GM23338 (cell line): ENCODE measurements around the gene TFEB. TPM values are rescaled to one million over a fixed set of nuclear protein-coding genes. Genes with fewer than 3 reads are reported as not detected.

ENCODE experiments used
- ATAC-seq: fragments of 200-7000 bp; cut with Tn5 transposase; 3 replicates; pipeline ENCODE4 v1.9.1; 2020
- DNase-seq: peaks from one replicate; pipeline ENCODE4 v3.0.0-alpha.2; 2015; ENCODE audit warnings: low spot score
- H2AFZ ChIP-seq: fragments of 200-600 bp; sonication (generic); 2 replicates; pipeline ENCODE4 v1.8.0; 2016; ENCODE audit warnings: antibody characterized with exemption, mild to moderate bottlenecking, moderate library complexity
- H3F3A ChIP-seq: fragments of 200-600 bp; sonication (generic); replicated peaks from 2 replicates; pipeline ENCODE4 v1.8.0; 2017; ENCODE audit warnings: antibody characterized with exemption, mixed run types, low read depth
- H3K27ac ChIP-seq: fragments of 200-600 bp; sonication (generic); 2 replicates; pipeline ENCODE4 v1.6.1; 2016; ENCODE audit warnings: low read depth
- H3K27me3 ChIP-seq: fragments of 200-600 bp; sonication (generic); 2 replicates; pipeline ENCODE4 v1.8.0; 2016; ENCODE audit warnings: mild to moderate bottlenecking, mixed run types, moderate library complexity; ENCODE audit not compliant: insufficient read depth
- H3K36me3 ChIP-seq: fragments of 200-600 bp; sonication (generic); 2 replicates; pipeline ENCODE4 v1.8.0; 2016; ENCODE audit warnings: mild to moderate bottlenecking; ENCODE audit not compliant: insufficient read depth
- H3K4me1 ChIP-seq: fragments of 200-600 bp; sonication (generic); 2 replicates; pipeline ENCODE4 v1.8.0; 2016; ENCODE audit warnings: mild to moderate bottlenecking, moderate library complexity; ENCODE audit not compliant: insufficient read depth
- H3K4me2 ChIP-seq: fragments of 200-600 bp; sonication (generic); 2 replicates; pipeline ENCODE4 v1.7.1; 2017; ENCODE audit warnings: mixed run types
- H3K4me3 ChIP-seq: fragments of 200-600 bp; sonication (generic); 2 replicates; pipeline ENCODE4 v1.6.1; 2016; ENCODE audit warnings: mixed run types
- H3K79me2 ChIP-seq: fragments of 200-600 bp; sonication (generic); replicated peaks from 2 replicates; pipeline ENCODE4 v1.8.0; 2017; ENCODE audit warnings: mild to moderate bottlenecking; ENCODE audit not compliant: insufficient read depth
- H3K9me2 ChIP-seq: fragments of 200-600 bp; sonication (generic); 2 replicates; pipeline ENCODE4 v1.8.0; 2017; ENCODE audit not compliant: insufficient read depth
- H4K20me1 ChIP-seq: fragments of 200-600 bp; sonication (generic); replicated peaks from 2 replicates; pipeline ENCODE4 v1.8.0; 2017; ENCODE audit warnings: mild to moderate bottlenecking; ENCODE audit not compliant: insufficient read depth
- H3K27ac Mint-ChIP-seq: 2 replicates; pipeline ENCODE4 v1.8.0; 2020; ENCODE audit warnings: inconsistent platforms, mild to moderate bottlenecking, moderate library complexity, mixed read lengths
- H3K27me3 Mint-ChIP-seq: 3 replicates; pipeline ENCODE4 v1.8.0; 2022; ENCODE audit warnings: low read depth, mild to moderate bottlenecking, moderate library complexity, mixed read lengths, inconsistent platforms; ENCODE audit not compliant: insufficient read depth, poor library complexity
- H3K36me3 Mint-ChIP-seq: 3 replicates; pipeline ENCODE4 v1.8.0; 2021; ENCODE audit warnings: low read depth, mild to moderate bottlenecking, inconsistent platforms, moderate library complexity, mixed read lengths
- H3K4me1 Mint-ChIP-seq: 3 replicates; pipeline ENCODE4 v1.8.0; 2020; ENCODE audit warnings: mild to moderate bottlenecking, inconsistent platforms, mixed read lengths
- H3K4me3 Mint-ChIP-seq: 3 replicates; pipeline ENCODE4 v1.8.0; 2021; ENCODE audit warnings: moderate library complexity, mild to moderate bottlenecking, inconsistent platforms, mixed read lengths
- H3K9me3 Mint-ChIP-seq: 3 replicates; pipeline ENCODE4 v1.8.0; 2020; ENCODE audit warnings: moderate library complexity, mild to moderate bottlenecking, inconsistent platforms, mixed read lengths
- CREB1 ChIP-seq: fragments of 250-450 bp; sonication (Bioruptor Pico); IDR thresholded peaks from 2 replicates; pipeline ENCODE4 v1.5.0; 2020; ENCODE audit warnings: low read depth, mild to moderate bottlenecking, moderate library complexity
- CTCF ChIP-seq, 2 experiments: fragments of 200-600 bp in 1 of 2; sonication (generic) in 1 of 2; conservative IDR thresholded peaks; 2 replicates each; pipeline versions ENCODE4 v1.5.1 to v1.6.1; 2016 to 2017; ENCODE audit warnings: antibody characterized with exemption in 2 of 2, low read depth in 2 of 2, mild to moderate bottlenecking in 2 of 2, moderate library complexity in 1 of 2
- ETS1 ChIP-seq: IDR thresholded peaks from 2 replicates; pipeline ENCODE4 v1.6.1; 2016; ENCODE audit warnings: antibody characterized with exemption
- EZH2 ChIP-seq: fragments of 200-600 bp; sonication (generic); IDR thresholded peaks from one replicate; pipeline ENCODE4 v1.8.0; 2017; ENCODE audit warnings: antibody characterized with exemption, mild to moderate bottlenecking, low read depth; ENCODE audit not compliant: unreplicated experiment
- EZH2phosphoT487 ChIP-seq: fragments of 200-600 bp; sonication (generic); IDR thresholded peaks from one replicate; pipeline ENCODE4 v1.8.1; 2018; ENCODE audit warnings: antibody characterized with exemption; ENCODE audit not compliant: unreplicated experiment
- JUNB ChIP-seq: IDR thresholded peaks from one replicate; pipeline ENCODE4 v1.6.1; 2016; ENCODE audit warnings: antibody characterized with exemption; ENCODE audit not compliant: unreplicated experiment
- NANOG ChIP-seq: IDR thresholded peaks from 2 replicates; pipeline ENCODE4 v1.6.1; 2016; ENCODE audit warnings: antibody characterized with exemption, borderline replicate concordance
- POLR2AphosphoS5 ChIP-seq: IDR thresholded peaks from 2 replicates; pipeline ENCODE4 v1.6.1; 2016; ENCODE audit warnings: antibody characterized with exemption, low read depth
- STAT1 ChIP-seq: IDR thresholded peaks from one replicate; pipeline ENCODE4 v1.6.1; 2016; ENCODE audit warnings: antibody characterized with exemption; ENCODE audit not compliant: unreplicated experiment
- ZNF114 ChIP-seq: fragments of 250-450 bp; sonication (Bioruptor Pico); IDR thresholded peaks from 2 replicates; pipeline ENCODE4 v1.5.0; 2020; ENCODE audit warnings: mild to moderate bottlenecking, moderate library complexity
- ZNF331 ChIP-seq: fragments of 250-450 bp; sonication (Bioruptor Pico); IDR thresholded peaks from 2 replicates; pipeline ENCODE4 v1.5.0; 2020; ENCODE audit warnings: low read depth, mild to moderate bottlenecking, moderate library complexity
- ZNF462 ChIP-seq: fragments of 250-450 bp; sonication (Bioruptor Pico); IDR thresholded peaks from 2 replicates; pipeline ENCODE4 v1.5.0; 2020; ENCODE audit warnings: mild to moderate bottlenecking, moderate library complexity
- polyA plus RNA-seq: library from polyadenylated mRNA; unstranded; fragments of >200 nt; fragmentation: Nextera tagmentation; extraction: Ambion mirVana; gene quantifications from 2 replicates; pipeline ENCODE4 v1.2.1, GENCODE V29; 2016
- total RNA-seq: library from RNA; depleted of rRNA; stranded (reverse); fragments of >200 nt; shearing (Covaris generic); gene quantifications from 2 replicates; pipeline ENCODE4 v1.2.3, GENCODE V29; 2014

TFEB gene
- total and polyA plus RNA-seq, 2 experiments from 2014 or later = 1.3 to 4.3 TPM

- TF ChIP-seq POLR2AphosphoS5 (no peak), JUNB (no peak), EZH2 (no peak), NANOG (no peak), ETS1 (no peak)
These were observed 49.6 kb downstream of the TFEB start (continued) for GRCh38 chr6:41685641-41686380.

- no peak for ATAC-seq
- peaks cover 14% of the 10 kb centered on the region for H3K27me3 Mint-ChIP-seq
- Histone ChIP-seq H3K36me3 (no peaks in the 10 kb centered on the region), H3F3A (no peaks in the 10 kb centered on the region), H2AFZ (no peak overlapping the region; the same call in 1 of the 2 replicates), H3K27me3 (peaks cover 12% of the 10 kb centered on the region; the same call in 1 of the 2 replicates), H3K9me2 (no peaks in the 10 kb centered on the region), H3K4me1 (peaks cover 24% of the 10 kb centered on the region), H4K20me1 (no peaks in the 10 kb centered on the region), H3K79me2 (no peaks in the 10 kb centered on the region), H3K27ac (no peak overlapping the region), H3K4me3 (no peak overlapping the region), H3K4me2 (no peak overlapping the region)
- no peak overlapping the region for H3K4me3 Mint-ChIP-seq
- peaks cover 47% of the 10 kb centered on the region for H3K4me1 Mint-ChIP-seq
- H3K27ac Mint-ChIP-seq = no peak overlapping the region
- no peak for DNase-seq
- no peaks in the 10 kb centered on the region for H3K9me3 Mint-ChIP-seq
- H3K36me3 Mint-ChIP-seq = no peaks in the 10 kb centered on the region
- TF ChIP-seq ZNF462 (CRISPR knock-in tag) (no peak), STAT1 (no peak), ZNF331 (CRISPR knock-in tag) (no peak), ZNF114 (CRISPR knock-in tag) (no peak), NANOG (no peak), JUNB (no peak), EZH2phosphoT487 (no peak), CTCF (conservative IDR thresholded peaks at IDR 0.05; ENCODE audit: low read depth in 2 of 2) (no peak), CREB1 (CRISPR knock-in tag) (no peak), EZH2 (no peak)
These were observed 50.9 kb downstream of the TFEB start for GRCh38 chr6:41684311-41685180.
